Measurements from ENCODE around the gene CTNND1.
"Not testable (repeated sequence)": the region's sequence is repeated elsewhere in the genome, so short reads cannot be mapped to it uniquely, and the experiment has no call there.

Gene CTNND1

GRCh38 chr11:57798905-57799559, 37.4 kb downstream of the CTNND1 start:
- DNase-seq: no peak

GRCh38 chr11:57800444-57801182, 39.0 kb downstream of the CTNND1 start:
- peak; percentile 79 for DNase-seq

GRCh38 chr11:57801183-57801485, 39.5 kb downstream of the CTNND1 start:
- DNase-seq: no peak

- DNase-seq: no peak
Observed at GRCh38 chr11:57802411-57802810, 40.8 kb downstream of the CTNND1 start.

GRCh38 chr11:57804466-57804865, 42.9 kb downstream of the CTNND1 start:
- DNase-seq: no peak

- DNase-seq: no peak
Observed at GRCh38 chr11:57805780-57806179, 44.2 kb downstream of the CTNND1 start.

- no peak for DNase-seq
Observed at GRCh38 chr11:57812634-57813033, 51.0 kb downstream of the CTNND1 start.

- DNase-seq: no peak
Observed at GRCh38 chr11:57815476-57815875, 53.9 kb downstream of the CTNND1 start.

- DNase-seq: no peak
Observed at GRCh38 chr11:57815877-57816276, 54.3 kb downstream of the CTNND1 start.

- no peak for DNase-seq
Observed at GRCh38 chr11:57818812-57819211, 57.2 kb downstream of the CTNND1 start.

GRCh38 chr11:57819252-57819979, 57.8 kb downstream of the CTNND1 start:
- DNase-seq: no peak

- no peak for DNase-seq
Observed at GRCh38 chr11:57823859-57824258, 62.3 kb downstream of the CTNND1 start.

GRCh38 chr11:57834852-57835251, 73.2 kb downstream of the CTNND1 start:
- no peak for DNase-seq

- DNase-seq: not testable (repeated sequence)
Observed at GRCh38 chr11:57838609-57839008, 77.0 kb downstream of the CTNND1 start.

GRCh38 chr11:57842873-57843272, 81.3 kb downstream of the CTNND1 start:
- no peak for DNase-seq

GRCh38 chr11:57867966-57868365, 106.4 kb downstream of the CTNND1 start:
- no peak for DNase-seq

- no peak for DNase-seq
Observed at GRCh38 chr11:57868491-57868890, 106.9 kb downstream of the CTNND1 start.

Data from NCI-H1092 (cell line).